Activated CD8-positive, alpha-beta memory T cell treated with anti-CD3 and anti-CD28 coated beads for 4 hours (primary cell): Measurements from ENCODE around the gene FOXD4L1.
"Not testable (repeated sequence)": the region's sequence is repeated elsewhere in the genome, so short reads cannot be mapped to it uniquely, and the experiment has no call there.

ENCODE experiments used
- DNase-seq, 2 donors: peaks; one replicate each; pipeline ENCODE4 v3.0.0-alpha.2; 2020; ENCODE audit warnings: low read depth in 2 of 2

The FOXD4L1 gene

DNA sequence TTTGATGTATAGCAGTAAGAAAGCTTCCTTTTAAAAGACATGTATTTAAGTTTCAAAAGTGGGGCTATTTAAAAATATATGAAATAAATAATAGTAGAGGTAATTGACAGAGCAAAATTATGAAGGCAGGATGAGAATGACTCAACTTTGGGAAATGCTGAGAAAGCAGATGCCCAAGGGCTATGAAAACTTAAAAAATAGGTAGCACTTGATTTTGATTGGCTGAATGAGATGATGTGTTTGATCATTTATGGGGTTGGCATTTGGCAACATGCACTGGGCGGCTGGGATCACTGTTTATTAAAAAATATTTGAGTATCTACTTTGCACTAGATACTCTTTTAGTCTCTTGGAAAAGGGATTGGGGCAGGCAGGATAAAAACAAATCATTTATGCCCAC is 26.5 kb downstream of the FOXD4L1 start:
- not testable (repeated sequence) for DNase-seq

DNA sequence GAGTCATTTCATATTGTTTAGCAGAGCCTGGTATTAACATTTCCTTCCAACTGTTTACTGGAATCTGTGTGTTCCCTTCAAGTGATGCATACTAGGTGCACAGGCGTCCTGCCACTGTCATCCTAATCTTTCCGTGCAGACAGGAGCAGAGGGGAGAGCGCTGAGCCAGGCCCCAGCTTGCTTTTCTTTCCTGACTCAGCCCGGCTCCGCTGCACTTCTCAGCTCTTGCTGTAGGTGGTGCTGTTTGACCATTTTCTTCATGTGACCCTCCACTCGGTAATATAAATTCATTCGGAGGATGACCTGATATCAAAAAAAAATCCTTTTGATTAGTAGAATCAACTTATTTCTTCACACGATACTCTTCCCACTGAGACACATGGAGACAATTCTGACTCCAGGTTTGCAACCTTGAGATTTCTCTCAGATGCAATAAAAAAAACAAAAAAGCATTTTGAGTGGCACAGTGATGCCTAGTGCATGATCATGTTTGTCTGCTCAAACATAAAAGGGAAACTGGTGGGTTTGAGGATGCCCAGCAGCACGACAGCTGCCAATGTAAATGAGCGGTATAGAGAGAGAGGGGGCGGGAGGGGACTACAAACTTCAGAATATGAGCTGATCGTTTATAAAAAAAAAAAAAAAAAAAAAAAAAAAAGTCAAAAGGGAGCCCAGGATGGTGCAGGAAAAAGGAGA is 29.0 kb downstream of the FOXD4L1 start:
- DNase-seq: not testable (repeated sequence)

GRCh38 chr2:113528126-113528525 is 29.7 kb downstream of the FOXD4L1 start:
- DNase-seq: not testable (repeated sequence)

DNA sequence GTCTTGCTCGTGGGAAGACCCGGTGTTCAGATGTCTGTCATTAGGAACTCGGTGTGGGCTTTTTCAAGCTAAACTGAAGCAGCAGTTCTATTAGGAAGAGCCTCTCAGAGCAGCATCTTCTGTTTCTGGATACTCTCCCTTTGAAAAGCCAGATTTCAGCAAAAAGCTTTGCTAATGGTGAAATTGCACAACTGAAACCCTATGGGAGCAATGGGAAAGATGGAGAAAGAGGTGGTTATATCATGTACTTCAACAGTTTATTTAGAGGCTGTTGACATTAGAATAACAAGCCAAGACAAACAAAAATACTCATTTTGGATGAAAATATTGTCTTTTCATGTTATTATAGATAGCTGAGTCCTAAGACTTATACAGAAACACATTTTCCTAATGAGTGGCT is 30.4 kb downstream of the FOXD4L1 start:
- not testable (repeated sequence) for DNase-seq

GRCh38 chr2:113532991-113533390 is 34.5 kb downstream of the FOXD4L1 start:
- DNase-seq: not testable (repeated sequence)

GRCh38 chr2:113536573-113536972 is 38.1 kb downstream of the FOXD4L1 start:
- DNase-seq: not testable (repeated sequence)

DNA sequence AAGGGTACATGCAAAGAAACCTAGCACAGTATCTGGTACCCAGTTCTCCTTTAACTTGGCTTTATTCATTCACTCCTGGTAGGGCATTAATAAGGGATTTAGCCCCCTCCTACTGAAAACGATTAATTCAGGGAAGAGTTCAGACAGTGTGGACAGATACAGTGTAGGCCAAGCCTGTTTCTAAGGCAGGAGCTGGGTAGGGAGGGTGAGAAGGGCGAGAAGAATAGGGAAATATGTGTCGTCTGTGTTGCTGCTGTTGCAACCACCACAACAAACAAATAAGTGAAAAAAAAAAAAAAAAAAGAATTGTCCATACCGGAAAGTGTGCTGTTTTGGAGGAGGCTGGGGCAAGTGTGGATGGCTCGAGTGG is 42.4 kb downstream of the FOXD4L1 start:
- DNase-seq: not testable (repeated sequence)

DNA sequence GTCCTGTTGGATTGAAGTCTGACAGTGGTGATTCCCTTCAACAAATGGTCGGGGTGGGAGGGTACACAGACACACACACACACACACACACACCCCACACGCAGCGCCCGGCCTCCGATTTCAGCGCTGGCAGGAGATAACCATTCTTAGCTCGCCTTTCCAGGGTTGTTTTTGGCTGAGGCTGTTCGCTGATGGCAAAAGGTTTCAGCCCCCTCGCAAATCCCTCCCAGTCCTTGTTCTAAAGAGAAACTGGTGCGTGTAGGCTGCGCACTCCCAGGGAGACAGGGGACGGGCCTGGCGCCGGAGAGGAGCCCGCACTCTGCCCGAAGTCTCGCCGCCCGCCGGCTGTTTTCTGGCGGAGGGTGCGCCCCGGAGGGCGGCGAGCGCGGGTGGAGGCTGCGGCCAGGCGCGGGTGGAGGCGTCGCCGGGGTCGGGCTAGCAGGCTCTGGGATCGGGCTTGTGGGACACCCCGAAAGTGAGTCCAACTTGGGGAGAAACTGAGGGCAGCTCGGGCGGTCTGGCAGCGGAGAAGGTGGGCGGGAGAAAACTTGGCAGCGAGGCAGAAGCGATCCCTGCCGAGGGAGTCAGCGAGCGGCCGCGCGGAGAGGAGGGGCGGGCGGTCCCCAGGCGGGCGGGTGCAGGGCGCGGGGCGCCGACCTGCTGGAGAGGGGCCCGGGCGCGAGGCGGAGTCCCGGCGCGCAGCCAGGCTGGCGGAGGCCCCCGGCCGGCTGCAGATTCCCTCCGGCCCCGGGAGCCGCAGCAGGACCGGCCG is 42.9 kb downstream of the FOXD4L1 start:
- not testable (repeated sequence) for DNase-seq

GRCh38 chr2:113541976-113542485 is 43.6 kb downstream of the FOXD4L1 start:
- DNase-seq: not testable (repeated sequence)

DNA sequence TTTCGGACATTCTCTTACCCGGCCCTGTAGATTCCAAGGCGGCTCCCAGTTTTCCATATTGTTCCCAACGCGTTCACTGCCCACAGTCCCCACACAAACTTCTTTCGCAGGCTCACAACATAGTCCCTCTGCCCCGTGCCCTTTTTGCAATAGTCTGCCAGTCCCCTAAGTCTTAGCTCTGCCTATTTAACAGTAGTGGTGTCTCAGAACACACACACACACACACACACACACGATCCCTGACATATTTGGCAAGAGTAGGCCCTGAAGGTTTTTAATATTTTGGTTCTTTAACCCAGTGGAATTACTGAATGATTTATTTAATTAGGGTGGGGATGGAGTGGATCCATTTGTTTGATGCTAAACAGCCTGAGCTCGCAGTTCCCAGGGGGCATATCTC is 44.1 kb downstream of the FOXD4L1 start:
- not testable (repeated sequence) for DNase-seq
